ENCODE data around the gene DCDC1.

DCDC1 gene

GRCh38 chr11:30911247-30911646 is 458.3 kb downstream of the DCDC1 start:
- Histone ChIP-seq H3K27ac (ENCODE audit: low read depth, low read length) (no peak overlapping the region), H3K9me3 (ENCODE audit: control insufficient read depth, insufficient read depth, low read depth, low read length) (no peaks in the 10 kb centered on the region), H3K4me3 (ENCODE audit: low read depth, low read length) (no peak overlapping the region), H3K4me1 (ENCODE audit: control insufficient read depth, insufficient read depth, low read length) (no peaks in the 10 kb centered on the region), H3K36me3 (ENCODE audit: control insufficient read depth, insufficient read depth, low read length) (no peaks in the 10 kb centered on the region), H3K9ac (ENCODE audit: low read length) (no peak overlapping the region), H3K27me3 (ENCODE audit: control insufficient read depth, insufficient read depth, low read length) (no peaks in the 10 kb centered on the region)

GRCh38 chr11:30908857-30909256 is 460.7 kb downstream of the DCDC1 start:
- Histone ChIP-seq H3K4me3 (ENCODE audit: low read depth, low read length) (no peak overlapping the region), H3K9ac (ENCODE audit: low read length) (no peak overlapping the region), H3K9me3 (ENCODE audit: control insufficient read depth, insufficient read depth, low read depth, low read length) (no peaks in the 10 kb centered on the region), H3K27me3 (ENCODE audit: control insufficient read depth, insufficient read depth, low read length) (no peaks in the 10 kb centered on the region), H3K4me1 (ENCODE audit: control insufficient read depth, insufficient read depth, low read length) (no peaks in the 10 kb centered on the region), H3K36me3 (ENCODE audit: control insufficient read depth, insufficient read depth, low read length) (no peaks in the 10 kb centered on the region), H3K27ac (ENCODE audit: low read depth, low read length) (no peak overlapping the region)

GRCh38 chr11:30908272-30908671 is 461.3 kb downstream of the DCDC1 start:
- H3K4me1 ChIP-seq (ENCODE audit: control insufficient read depth, insufficient read depth, low read length) = no peaks in the 10 kb centered on the region
- H3K27ac ChIP-seq (ENCODE audit: low read depth, low read length) = no peak overlapping the region
- no peak overlapping the region for H3K9ac ChIP-seq (ENCODE audit: low read length)
- H3K27me3 ChIP-seq (ENCODE audit: control insufficient read depth, insufficient read depth, low read length) = no peaks in the 10 kb centered on the region
- no peaks in the 10 kb centered on the region for H3K36me3 ChIP-seq (ENCODE audit: control insufficient read depth, insufficient read depth, low read length)
- H3K9me3 ChIP-seq (ENCODE audit: control insufficient read depth, insufficient read depth, low read depth, low read length) = no peaks in the 10 kb centered on the region
- no peak overlapping the region for H3K4me3 ChIP-seq (ENCODE audit: low read depth, low read length)

GRCh38 chr11:30902929-30903328 is 466.6 kb downstream of the DCDC1 start:
- Histone ChIP-seq H3K4me1 (ENCODE audit: control insufficient read depth, insufficient read depth, low read length) (no peaks in the 10 kb centered on the region), H3K9ac (ENCODE audit: low read length) (no peak overlapping the region), H3K36me3 (ENCODE audit: control insufficient read depth, insufficient read depth, low read length) (no peaks in the 10 kb centered on the region), H3K9me3 (ENCODE audit: control insufficient read depth, insufficient read depth, low read depth, low read length) (no peaks in the 10 kb centered on the region), H3K27ac (ENCODE audit: low read depth, low read length) (no peak overlapping the region), H3K27me3 (ENCODE audit: control insufficient read depth, insufficient read depth, low read length) (no peaks in the 10 kb centered on the region), H3K4me3 (ENCODE audit: low read depth, low read length) (no peak overlapping the region)

DNA sequence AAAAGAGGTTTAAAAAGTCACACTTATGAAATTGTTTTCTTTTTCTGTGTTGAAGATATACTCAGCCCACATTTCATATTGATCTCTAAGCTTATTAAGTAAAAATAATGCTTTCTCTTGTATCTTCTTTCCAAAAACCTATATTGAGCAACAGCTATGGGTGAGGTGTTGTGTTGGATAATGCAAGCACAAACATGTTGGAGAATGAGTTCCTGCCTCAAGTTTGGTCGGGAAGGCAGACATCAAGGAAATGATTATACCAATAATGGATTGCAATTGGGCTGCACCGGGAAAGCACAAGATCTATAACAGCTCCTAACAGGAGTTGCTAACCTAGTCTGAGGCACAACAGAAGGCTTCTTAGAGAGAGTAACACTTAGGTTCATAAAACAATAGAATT is 474.5 kb downstream of the DCDC1 start:
- Histone ChIP-seq H3K27ac (ENCODE audit: low read depth, low read length) (no peak overlapping the region), H3K4me1 (ENCODE audit: control insufficient read depth, insufficient read depth, low read length) (no peaks in the 10 kb centered on the region), H3K9me3 (ENCODE audit: control insufficient read depth, insufficient read depth, low read depth, low read length) (no peaks in the 10 kb centered on the region), H3K36me3 (ENCODE audit: control insufficient read depth, insufficient read depth, low read length) (no peaks in the 10 kb centered on the region), H3K27me3 (ENCODE audit: control insufficient read depth, insufficient read depth, low read length) (no peaks in the 10 kb centered on the region), H3K9ac (ENCODE audit: low read length) (no peak overlapping the region), H3K4me3 (ENCODE audit: low read depth, low read length) (no peak overlapping the region)

DNA sequence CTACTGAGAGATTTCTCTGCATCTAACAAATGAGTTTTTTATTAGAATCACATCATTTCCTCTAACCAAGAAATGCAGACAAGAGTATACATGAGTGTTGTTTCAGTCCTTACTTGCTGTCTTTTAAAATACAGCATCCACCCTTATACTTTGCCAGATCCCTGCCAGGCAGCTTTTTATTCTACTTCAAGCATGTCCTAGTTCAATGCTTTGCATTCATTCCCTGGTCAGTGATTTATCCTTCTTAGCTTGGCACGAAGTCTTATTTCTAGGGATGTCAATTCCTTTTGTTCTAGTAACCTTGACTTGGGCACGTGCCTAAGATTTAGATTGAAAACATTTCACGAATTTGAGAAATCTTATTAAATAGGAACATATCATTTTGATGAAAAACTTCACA is 476.2 kb downstream of the DCDC1 start:
- H3K4me3 ChIP-seq (ENCODE audit: low read depth, low read length) = no peak overlapping the region
- H3K9me3 ChIP-seq (ENCODE audit: control insufficient read depth, insufficient read depth, low read depth, low read length) = no peaks in the 10 kb centered on the region
- no peaks in the 10 kb centered on the region for H3K36me3 ChIP-seq (ENCODE audit: control insufficient read depth, insufficient read depth, low read length)
- no peaks in the 10 kb centered on the region for H3K4me1 ChIP-seq (ENCODE audit: control insufficient read depth, insufficient read depth, low read length)
- no peak overlapping the region for H3K9ac ChIP-seq (ENCODE audit: low read length)
- H3K27me3 ChIP-seq (ENCODE audit: control insufficient read depth, insufficient read depth, low read length) = no peaks in the 10 kb centered on the region
- H3K27ac ChIP-seq (ENCODE audit: low read depth, low read length) = no peak overlapping the region

- H3K9ac ChIP-seq (ENCODE audit: low read length) = no peak overlapping the region
- no peak overlapping the region for H3K4me3 ChIP-seq (ENCODE audit: low read depth, low read length)
- H3K36me3 ChIP-seq (ENCODE audit: control insufficient read depth, insufficient read depth, low read length) = no peaks in the 10 kb centered on the region
- H3K27me3 ChIP-seq (ENCODE audit: control insufficient read depth, insufficient read depth, low read length) = no peaks in the 10 kb centered on the region
- H3K4me1 ChIP-seq (ENCODE audit: control insufficient read depth, insufficient read depth, low read length) = no peaks in the 10 kb centered on the region
- no peak overlapping the region for H3K27ac ChIP-seq (ENCODE audit: low read depth, low read length)
- H3K9me3 ChIP-seq (ENCODE audit: control insufficient read depth, insufficient read depth, low read depth, low read length) = no peaks in the 10 kb centered on the region
Observed at GRCh38 chr11:30889143-30889794, 480.3 kb downstream of the DCDC1 start.

GRCh38 chr11:30879322-30880005 is 490.1 kb downstream of the DCDC1 start:
- no peak overlapping the region for H3K27ac ChIP-seq (ENCODE audit: low read depth, low read length)
- no peaks in the 10 kb centered on the region for H3K27me3 ChIP-seq (ENCODE audit: control insufficient read depth, insufficient read depth, low read length)
- no peaks in the 10 kb centered on the region for H3K36me3 ChIP-seq (ENCODE audit: control insufficient read depth, insufficient read depth, low read length)
- no peak overlapping the region for H3K4me3 ChIP-seq (ENCODE audit: low read depth, low read length)
- no peaks in the 10 kb centered on the region for H3K4me1 ChIP-seq (ENCODE audit: control insufficient read depth, insufficient read depth, low read length)
- H3K9me3 ChIP-seq (ENCODE audit: control insufficient read depth, insufficient read depth, low read depth, low read length) = no peaks in the 10 kb centered on the region
- H3K9ac ChIP-seq (ENCODE audit: low read length) = no peak overlapping the region

DNA sequence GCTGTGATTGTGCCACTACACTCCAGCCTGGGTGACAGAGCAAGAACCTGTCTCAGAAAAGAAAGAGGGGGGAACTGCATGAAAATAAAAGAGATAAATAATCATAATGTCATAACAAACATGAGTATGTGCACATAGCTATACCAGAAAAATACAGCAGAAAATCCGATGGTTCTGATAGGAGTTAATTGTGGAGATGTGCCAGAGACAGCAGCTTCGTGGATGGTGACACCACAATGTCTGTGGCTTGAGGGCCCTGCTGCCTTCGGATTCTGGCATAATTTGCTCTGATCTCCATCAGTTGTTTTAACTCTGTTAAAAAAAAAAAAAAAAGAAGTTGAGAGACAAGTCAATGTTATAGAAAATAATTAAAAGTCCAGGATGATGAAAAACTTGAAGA is 491.1 kb downstream of the DCDC1 start:
- no peak overlapping the region for H3K4me3 ChIP-seq (ENCODE audit: low read depth, low read length)
- H3K9me3 ChIP-seq (ENCODE audit: control insufficient read depth, insufficient read depth, low read depth, low read length) = no peaks in the 10 kb centered on the region
- no peaks in the 10 kb centered on the region for H3K4me1 ChIP-seq (ENCODE audit: control insufficient read depth, insufficient read depth, low read length)
- H3K36me3 ChIP-seq (ENCODE audit: control insufficient read depth, insufficient read depth, low read length) = no peaks in the 10 kb centered on the region
- no peak overlapping the region for H3K9ac ChIP-seq (ENCODE audit: low read length)
- H3K27ac ChIP-seq (ENCODE audit: low read depth, low read length) = no peak overlapping the region
- H3K27me3 ChIP-seq (ENCODE audit: control insufficient read depth, insufficient read depth, low read length) = no peaks in the 10 kb centered on the region

- Histone ChIP-seq H3K27me3 (ENCODE audit: control insufficient read depth, insufficient read depth, low read length) (no peaks in the 10 kb centered on the region), H3K9me3 (ENCODE audit: control insufficient read depth, insufficient read depth, low read depth, low read length) (no peaks in the 10 kb centered on the region), H3K9ac (ENCODE audit: low read length) (no peak overlapping the region), H3K4me1 (ENCODE audit: control insufficient read depth, insufficient read depth, low read length) (no peaks in the 10 kb centered on the region), H3K4me3 (ENCODE audit: low read depth, low read length) (no peak overlapping the region), H3K27ac (ENCODE audit: low read depth, low read length) (no peak overlapping the region), H3K36me3 (ENCODE audit: control insufficient read depth, insufficient read depth, low read length) (no peaks in the 10 kb centered on the region)
Observed at GRCh38 chr11:30876663-30877396, 492.7 kb downstream of the DCDC1 start.

DNA sequence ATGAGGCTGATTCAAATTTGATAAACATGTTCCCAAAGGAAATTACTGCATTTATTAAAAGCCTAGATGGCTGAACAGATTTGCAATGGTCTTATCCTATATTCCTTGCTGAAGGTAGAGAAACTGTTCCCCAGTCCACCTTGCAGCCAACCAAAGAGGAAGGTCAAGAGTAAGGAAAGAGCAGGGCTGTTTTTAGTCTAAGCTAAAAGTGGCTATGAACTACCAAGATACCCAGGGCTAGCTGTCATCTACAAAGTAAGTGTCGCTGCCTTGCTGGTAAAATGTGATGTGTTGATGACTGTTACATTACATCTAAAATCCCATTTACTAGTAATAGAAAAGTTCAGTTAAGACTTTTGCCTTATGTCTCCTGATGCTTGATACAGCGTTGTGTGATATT is 493.3 kb downstream of the DCDC1 start:
- Histone ChIP-seq H3K9ac (ENCODE audit: low read length) (no peak overlapping the region), H3K9me3 (ENCODE audit: control insufficient read depth, insufficient read depth, low read depth, low read length) (no peaks in the 10 kb centered on the region), H3K27me3 (ENCODE audit: control insufficient read depth, insufficient read depth, low read length) (no peaks in the 10 kb centered on the region), H3K27ac (ENCODE audit: low read depth, low read length) (no peak overlapping the region), H3K4me1 (ENCODE audit: control insufficient read depth, insufficient read depth, low read length) (no peaks in the 10 kb centered on the region), H3K36me3 (ENCODE audit: control insufficient read depth, insufficient read depth, low read length) (no peaks in the 10 kb centered on the region), H3K4me3 (ENCODE audit: low read depth, low read length) (no peak overlapping the region)
